ENCODE results near the gene BCHE. TPM values are rescaled to one million over a fixed set of nuclear protein-coding genes. Genes with fewer than 3 reads are reported as not detected.

The BCHE gene
- total RNA-seq, 1 experiment from 2014 or later, result 22.4 TPM

GRCh38 chr3:165827883-165828282 is 9.3 kb downstream of the BCHE start:
- intact Hi-C loops (cut with micrococcal nuclease; ENCODE audit: unreplicated experiment), result no loop called here
- H3K27ac ChIP-seq (ENCODE audit: low read depth, low read length, poor library complexity, severe bottlenecking), result no peak overlapping the region
- CTCF ChIA-PET, result no interaction called here
- no peaks in the 10 kb centered on the region for H3K36me3 ChIP-seq (ENCODE audit: insufficient read depth, low read length, poor library complexity, severe bottlenecking)
- no peak overlapping the region for H3K4me3 ChIP-seq (ENCODE audit: low read depth, low read length, poor library complexity, severe bottlenecking)
- BruUV-seq (replicated peaks), result no TSS peak
- no peak for TF ChIP-seq CTCF (conservative IDR thresholded peaks at IDR 0.05; ENCODE audit: low read depth, low read length)
- POLR2A ChIA-PET (ENCODE audit: low non-redundant PET), result no interaction called here
- no peaks in the 10 kb centered on the region for H3K27me3 ChIP-seq (replicated peaks; ENCODE audit: insufficient read depth, low read depth, low read length, poor library complexity)
- DNase-seq (ENCODE audit: low spot score), result no peak
- H3K9me3 ChIP-seq (ENCODE audit: low read depth, low read length, poor library complexity, severe bottlenecking), result peaks cover 9% of the 10 kb centered on the region
- no peaks in the 10 kb centered on the region for H3K4me1 ChIP-seq (ENCODE audit: insufficient read depth, low read length, poor library complexity, severe bottlenecking)

DNA sequence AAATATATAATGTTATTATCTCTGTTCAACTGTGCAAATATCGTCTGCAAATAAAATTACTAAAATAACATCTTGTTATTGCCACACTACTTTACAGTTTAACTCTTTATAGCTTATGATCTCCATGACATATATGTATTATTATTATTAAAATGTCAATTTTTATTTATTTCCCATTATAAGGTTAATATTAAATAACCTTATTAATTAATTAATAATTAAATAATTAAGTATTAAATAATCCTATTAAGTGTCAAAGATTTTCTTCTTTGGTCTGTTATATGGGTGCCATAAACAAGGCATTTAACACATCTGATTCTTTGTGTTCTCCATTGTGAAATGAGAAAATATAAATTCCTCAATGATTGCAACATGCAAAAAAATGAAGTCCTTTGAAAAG is 10.0 kb downstream of the BCHE start:
- Histone ChIP-seq H3K4me1 (ENCODE audit: insufficient read depth, low read length, poor library complexity, severe bottlenecking) (no peaks in the 10 kb centered on the region), H3K27me3 (replicated peaks; ENCODE audit: insufficient read depth, low read depth, low read length, poor library complexity) (no peaks in the 10 kb centered on the region), H3K4me3 (ENCODE audit: low read depth, low read length, poor library complexity, severe bottlenecking) (no peak overlapping the region), H3K9me3 (ENCODE audit: low read depth, low read length, poor library complexity, severe bottlenecking) (peaks cover 9% of the 10 kb centered on the region), H3K27ac (ENCODE audit: low read depth, low read length, poor library complexity, severe bottlenecking) (no peak overlapping the region), H3K36me3 (ENCODE audit: insufficient read depth, low read length, poor library complexity, severe bottlenecking) (no peaks in the 10 kb centered on the region)
- no TSS peak for BruUV-seq (replicated peaks)
- ChIA-PET CTCF (no interaction called here), POLR2A (ENCODE audit: low non-redundant PET) (no interaction called here)
- DNase-seq (ENCODE audit: low spot score), result no peak
- no peak for TF ChIP-seq EZH2 (IDR thresholded peaks at IDR 0.05; ENCODE audit: borderline replicate concordance, low read depth, low read length, poor library complexity, severe bottlenecking)
- TF ChIP-seq CTCF (conservative IDR thresholded peaks at IDR 0.05; ENCODE audit: low read depth, low read length), result no peak
- intact Hi-C loops (cut with micrococcal nuclease; ENCODE audit: unreplicated experiment), result no loop called here

DNA sequence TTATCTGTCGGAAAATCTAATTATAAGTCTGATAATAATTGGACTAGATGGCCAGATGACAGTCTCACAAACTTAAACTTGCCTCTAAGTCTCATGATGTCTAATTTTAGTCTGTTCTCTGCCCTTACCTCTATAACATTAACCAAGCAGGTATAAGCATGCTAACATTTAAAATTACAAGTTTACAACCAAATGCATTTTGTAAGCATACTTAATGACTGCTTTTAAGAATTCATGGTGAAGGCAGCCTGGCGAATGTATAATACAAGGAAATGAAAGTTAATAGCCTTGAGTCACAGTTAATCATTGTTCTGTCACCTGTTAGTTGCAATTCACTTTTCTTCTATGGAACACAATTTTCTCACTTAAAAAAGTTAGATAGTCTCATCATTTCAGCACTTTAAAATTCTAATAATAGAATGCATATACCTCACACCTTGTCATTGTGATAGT is 16.5 kb downstream of the BCHE start:
- no peak for DNase-seq (ENCODE audit: low spot score)
- H3K4me1 ChIP-seq (ENCODE audit: insufficient read depth, low read length, poor library complexity, severe bottlenecking), result peaks cover 3% of the 10 kb centered on the region
- no peaks in the 10 kb centered on the region for H3K36me3 ChIP-seq (ENCODE audit: insufficient read depth, low read length, poor library complexity, severe bottlenecking)
- no peak overlapping the region for H3K27ac ChIP-seq (ENCODE audit: low read depth, low read length, poor library complexity, severe bottlenecking)
- H3K4me3 ChIP-seq (ENCODE audit: low read depth, low read length, poor library complexity, severe bottlenecking), result no peak overlapping the region
- ChIA-PET CTCF (no interaction called here), POLR2A (ENCODE audit: low non-redundant PET) (no interaction called here)
- BruUV-seq (replicated peaks), result no TSS peak
- no peaks in the 10 kb centered on the region for H3K27me3 ChIP-seq (replicated peaks; ENCODE audit: insufficient read depth, low read depth, low read length, poor library complexity)
- intact Hi-C loops (cut with micrococcal nuclease; ENCODE audit: unreplicated experiment), result no loop called here
- TF ChIP-seq CTCF (conservative IDR thresholded peaks at IDR 0.05; ENCODE audit: low read depth, low read length), result no peak
- TF ChIP-seq EZH2 (IDR thresholded peaks at IDR 0.05; ENCODE audit: borderline replicate concordance, low read depth, low read length, poor library complexity, severe bottlenecking), result no peak
- H3K9me3 ChIP-seq (ENCODE audit: low read depth, low read length, poor library complexity, severe bottlenecking), result peaks cover 9% of the 10 kb centered on the region
